Duodenal mucosa (tissue), 2 donors: Measurements from ENCODE around the gene SLC6A13.

Experiments
- H3K27ac ChIP-seq: one replicate; pipeline ENCODE4 v1.7.0; 2013; ENCODE audit warnings: low read depth, low read length
- H3K27me3 ChIP-seq, 2 donors: one replicate each; pipeline ENCODE4 v1.7.0; 2013; ENCODE audit warnings: low read length in 2 of 2, control low read depth in 1 of 2; ENCODE audit not compliant: insufficient read depth in 2 of 2, control insufficient read depth in 1 of 2
- H3K36me3 ChIP-seq, 2 donors: one replicate each; pipeline ENCODE4 v1.7.0; 2013; ENCODE audit warnings: low read length in 2 of 2, control low read depth in 1 of 2; ENCODE audit not compliant: insufficient read depth in 2 of 2, control insufficient read depth in 1 of 2
- H3K4me1 ChIP-seq, 2 donors: one replicate each; pipeline ENCODE4 v1.7.0; 2013; ENCODE audit warnings: low read length in 2 of 2, control low read depth in 1 of 2; ENCODE audit not compliant: insufficient read depth in 2 of 2, control insufficient read depth in 1 of 2
- H3K4me3 ChIP-seq, 2 donors: one replicate each; pipeline ENCODE4 v1.7.0; 2013; ENCODE audit warnings: low read length in 2 of 2, low read depth in 1 of 2
- H3K9ac ChIP-seq, 2 donors: one replicate each; pipeline ENCODE4 v1.7.0; 2013; ENCODE audit warnings: low read length in 2 of 2, low read depth in 1 of 2
- H3K9me3 ChIP-seq, 2 donors: one replicate each; pipeline ENCODE4 v1.7.0; 2013; ENCODE audit warnings: low read length in 2 of 2, control low read depth in 1 of 2; ENCODE audit not compliant: control insufficient read depth in 1 of 2

Gene SLC6A13

GRCh38 chr12:203462-204260 lies 59.0 kb downstream of the SLC6A13 start:
- Histone ChIP-seq H3K4me3 (peak overlapping the region; percentile 29 to 53), H3K9ac (no peak overlapping the region), H3K27ac (no peak overlapping the region)

GRCh38 chr12:203074-203461 lies 59.6 kb downstream of the SLC6A13 start:
- H3K36me3 ChIP-seq, result no peaks in the 10 kb centered on the region
- peaks cover 0 to 5% of the 10 kb centered on the region in 2 donors for H3K4me1 ChIP-seq
- peaks cover 20 to 26% of the 10 kb centered on the region in 2 donors for H3K27me3 ChIP-seq
- H3K4me3 ChIP-seq, result no peak overlapping the region
- H3K9me3 ChIP-seq, result no peaks in the 10 kb centered on the region
- no peak overlapping the region for H3K27ac ChIP-seq
- H3K9ac ChIP-seq, result no peak overlapping the region

More at GRCh38 chr12:203462-204260, 59.0 kb downstream of the SLC6A13 start:
- Histone ChIP-seq H3K4me1 (peaks cover 0 to 5% of the 10 kb centered on the region in 2 donors), H3K36me3 (no peaks in the 10 kb centered on the region), H3K27me3 (peaks cover 20 to 26% of the 10 kb centered on the region in 2 donors), H3K9me3 (no peaks in the 10 kb centered on the region)

- Histone ChIP-seq H3K27me3 (peaks cover 20 to 26% of the 10 kb centered on the region in 2 donors), H3K9me3 (no peaks in the 10 kb centered on the region), H3K9ac (no peak overlapping the region), H3K27ac (no peak overlapping the region), H3K4me1 (peaks cover 0 to 5% of the 10 kb centered on the region in 2 donors), H3K36me3 (no peaks in the 10 kb centered on the region), H3K4me3 (no peak overlapping the region)
Observed at GRCh38 chr12:202081-202731, 60.4 kb downstream of the SLC6A13 start.

GRCh38 chr12:201361-201760 lies 61.3 kb downstream of the SLC6A13 start:
- Histone ChIP-seq H3K27ac (no peak overlapping the region), H3K27me3 (peaks cover 20 to 26% of the 10 kb centered on the region in 2 donors), H3K9me3 (no peaks in the 10 kb centered on the region), H3K36me3 (no peaks in the 10 kb centered on the region), H3K4me3 (no peak overlapping the region), H3K4me1 (peaks cover 0 to 5% of the 10 kb centered on the region in 2 donors), H3K9ac (no peak overlapping the region)

GRCh38 chr12:198705-199104 lies 63.9 kb downstream of the SLC6A13 start:
- no peak overlapping the region for H3K9ac ChIP-seq
- no peak overlapping the region for H3K27ac ChIP-seq
- no peak overlapping the region for H3K4me3 ChIP-seq
- H3K9me3 ChIP-seq, result no peaks in the 10 kb centered on the region
- H3K4me1 ChIP-seq, result no peaks in the 10 kb centered on the region
- peaks cover 13 to 20% of the 10 kb centered on the region in 2 donors for H3K27me3 ChIP-seq
- no peaks in the 10 kb centered on the region for H3K36me3 ChIP-seq

GRCh38 chr12:197911-198695 lies 64.5 kb downstream of the SLC6A13 start:
- Histone ChIP-seq H3K27ac (no peak overlapping the region), H3K9ac (no peak overlapping the region), H3K36me3 (no peaks in the 10 kb centered on the region), H3K4me3 (no peak overlapping the region), H3K27me3 (peaks cover 19 to 24% of the 10 kb centered on the region in 2 donors), H3K9me3 (no peaks in the 10 kb centered on the region), H3K4me1 (no peaks in the 10 kb centered on the region)

- Histone ChIP-seq H3K4me3 (no peak overlapping the region), H3K36me3 (no peaks in the 10 kb centered on the region), H3K27ac (no peak overlapping the region), H3K9me3 (no peaks in the 10 kb centered on the region), H3K9ac (no peak overlapping the region), H3K4me1 (no peaks in the 10 kb centered on the region), H3K27me3 (peaks cover 20 to 24% of the 10 kb centered on the region in 2 donors)
Observed at GRCh38 chr12:197347-197746, 65.3 kb downstream of the SLC6A13 start.

- Histone ChIP-seq H3K4me1 (no peaks in the 10 kb centered on the region), H3K9me3 (no peaks in the 10 kb centered on the region), H3K27ac (no peak overlapping the region), H3K9ac (no peak overlapping the region), H3K36me3 (no peaks in the 10 kb centered on the region), H3K4me3 (no peak overlapping the region), H3K27me3 (peaks cover 11 to 19% of the 10 kb centered on the region in 2 donors)
Observed at GRCh38 chr12:196436-196835, 66.2 kb downstream of the SLC6A13 start.

- no peaks in the 10 kb centered on the region for H3K4me1 ChIP-seq
- H3K27ac ChIP-seq, result no peak overlapping the region
- H3K4me3 ChIP-seq, result no peak overlapping the region
- no peak overlapping the region for H3K9ac ChIP-seq
- no peaks in the 10 kb centered on the region for H3K36me3 ChIP-seq
- no peaks in the 10 kb centered on the region for H3K9me3 ChIP-seq
- H3K27me3 ChIP-seq, result peaks cover 8 to 17% of the 10 kb centered on the region in 2 donors
Observed at GRCh38 chr12:195951-196350, 66.7 kb downstream of the SLC6A13 start.

- H3K4me3 ChIP-seq, result no peak overlapping the region
- H3K9me3 ChIP-seq, result no peaks in the 10 kb centered on the region
- no peaks in the 10 kb centered on the region for H3K4me1 ChIP-seq
- no peaks in the 10 kb centered on the region for H3K36me3 ChIP-seq
- H3K27me3 ChIP-seq, result peaks cover 8 to 16% of the 10 kb centered on the region in 2 donors
- no peak overlapping the region for H3K27ac ChIP-seq
- no peak overlapping the region for H3K9ac ChIP-seq
Observed at GRCh38 chr12:195156-195555, 67.5 kb downstream of the SLC6A13 start.
